Inferior parietal cortex (tissue), 1 donor: ENCODE data around the gene EIF4E.
"Not testable (repeated sequence)": the region's sequence is repeated elsewhere in the genome, so short reads cannot be mapped to it uniquely, and the experiment has no call there.

Experiments
- DNase-seq: peaks from one replicate; pipeline ENCODE4 v3.0.0-alpha.2; 2016; ENCODE audit errors: extremely low spot score

The EIF4E gene

GRCh38 chr4:98928505-98929340 is at the start of gene EIF4E:
TSS of gene EIF4E (minus strand) at chr4:98929133. CDS start at chr4:98929112, 21 bp downstream.
- DNase-seq: peak; percentile 100

- DNase-seq: no peak
Observed at GRCh38 chr4:98977557-98977956, 48.6 kb upstream of the EIF4E start.

GRCh38 chr4:98976716-98977115 is 47.8 kb upstream of the EIF4E start:
- DNase-seq: no peak

GRCh38 chr4:98969878-98970785 is 41.2 kb upstream of the EIF4E start:
- DNase-seq: no peak

GRCh38 chr4:98967786-98968329 is 38.9 kb upstream of the EIF4E start:
- peak; percentile 25 for DNase-seq

- no peak for DNase-seq
Observed at GRCh38 chr4:98966926-98967325, 38.0 kb upstream of the EIF4E start.

GRCh38 chr4:98963538-98964433 is 34.9 kb upstream of the EIF4E start:
- peak; percentile 42 for DNase-seq

GRCh38 chr4:98961770-98962169 is 32.8 kb upstream of the EIF4E start:
- no peak for DNase-seq

GRCh38 chr4:98959411-98959810 is 30.5 kb upstream of the EIF4E start:
- DNase-seq: no peak

- DNase-seq: no peak
Observed at GRCh38 chr4:98958065-98958464, 29.1 kb upstream of the EIF4E start.

GRCh38 chr4:98955229-98955628 is 26.3 kb upstream of the EIF4E start:
- DNase-seq: no peak

- DNase-seq: no peak
Observed at GRCh38 chr4:98951710-98952109, 22.8 kb upstream of the EIF4E start.

- DNase-seq: no peak
Observed at GRCh38 chr4:98950925-98951324, 22.0 kb upstream of the EIF4E start.

GRCh38 chr4:98946359-98946758 is 17.4 kb upstream of the EIF4E start:
- DNase-seq: no peak

GRCh38 chr4:98945297-98945850 is 16.4 kb upstream of the EIF4E start:
- no peak for DNase-seq

- DNase-seq: peak; percentile 86
Observed at GRCh38 chr4:98939892-98940298, 11.0 kb upstream of the EIF4E start.

GRCh38 chr4:98939438-98939837 is 10.5 kb upstream of the EIF4E start:
- DNase-seq: no peak

GRCh38 chr4:98937986-98938720 is 9.2 kb upstream of the EIF4E start:
- DNase-seq: peak; percentile 31

GRCh38 chr4:98935633-98936032 is 6.7 kb upstream of the EIF4E start:
- DNase-seq: no peak

GRCh38 chr4:98934851-98935250 is 5.9 kb upstream of the EIF4E start:
- not testable (repeated sequence) for DNase-seq
